Central memory CD4-positive, alpha-beta T cell (primary cell): ENCODE data around the gene LDLRAD1.
"Not testable (repeated sequence)": the region's sequence is repeated elsewhere in the genome, so short reads cannot be mapped to it uniquely, and the experiment has no call there.

Experiments used
- DNase-seq: peaks from one replicate; pipeline ENCODE4 v3.0.0; 2022

LDLRAD1 gene

GRCh38 chr1:54016343-54017282 is 1.4 kb downstream of the LDLRAD1 start:
- no peak for DNase-seq

GRCh38 chr1:54014009-54014629 is 3.9 kb downstream of the LDLRAD1 start:
- no peak for DNase-seq

GRCh38 chr1:54013393-54014008 is 4.5 kb downstream of the LDLRAD1 start:
- no peak for DNase-seq

GRCh38 chr1:54012863-54013262 is 5.1 kb downstream of the LDLRAD1 start:
- DNase-seq: no peak

GRCh38 chr1:54012008-54012325 is 6.0 kb downstream of the LDLRAD1 start:
- DNase-seq: no peak

GRCh38 chr1:54011316-54012007 is 6.5 kb downstream of the LDLRAD1 start:
- no peak for DNase-seq

- no peak for DNase-seq
Observed at GRCh38 chr1:54010415-54011117, 7.4 kb downstream of the LDLRAD1 start.

- DNase-seq: no peak
Observed at GRCh38 chr1:54009406-54009805, 8.6 kb downstream of the LDLRAD1 start.

GRCh38 chr1:54008876-54009275 is 9.1 kb downstream of the LDLRAD1 start:
- DNase-seq: no peak

GRCh38 chr1:54007613-54008012 is 10.4 kb downstream of the LDLRAD1 start:
- no peak for DNase-seq

- no peak for DNase-seq
Observed at GRCh38 chr1:54006508-54006907, 11.5 kb downstream of the LDLRAD1 start.

GRCh38 chr1:54004481-54005049 is 13.4 kb downstream of the LDLRAD1 start:
- DNase-seq: no peak

GRCh38 chr1:54003750-54004480 is 14.1 kb downstream of the LDLRAD1 start:
- DNase-seq: not testable (repeated sequence)

- DNase-seq: no peak
Observed at GRCh38 chr1:54003249-54003646, 14.7 kb downstream of the LDLRAD1 start.

- no peak for DNase-seq
Observed at GRCh38 chr1:54002544-54003248, 15.3 kb downstream of the LDLRAD1 start.

GRCh38 chr1:54001591-54001990 is 16.4 kb downstream of the LDLRAD1 start:
- DNase-seq: no peak

GRCh38 chr1:53999920-54000319 is 18.1 kb downstream of the LDLRAD1 start:
- DNase-seq: no peak

- DNase-seq: no peak
Observed at GRCh38 chr1:53998223-53998622, 19.8 kb downstream of the LDLRAD1 start.

- DNase-seq: no peak
Observed at GRCh38 chr1:53995683-53996082, 22.3 kb downstream of the LDLRAD1 start.

- not testable (repeated sequence) for DNase-seq
Observed at GRCh38 chr1:53994516-53994915, 23.5 kb downstream of the LDLRAD1 start.
